ENCODE data around the gene NDUFB4. TPM values are rescaled to one million over a fixed set of nuclear protein-coding genes. Genes with fewer than 3 reads are reported as not detected.

The NDUFB4 gene
- total and polyA plus RNA-seq, 9 of the 15 experiments (the other 6 are each of a cell fraction or from before 2014, with no cell fraction given) = 124 to 670 (median 227) TPM

- TF ChIP-seq FOXJ2 (tag; IDR thresholded peaks at IDR 0.05) (peak; percentile 98), ZNF324 (CRISPR knock-in tag; IDR thresholded peaks at IDR 0.05) (no peak), ZNF57 (CRISPR knock-in tag; IDR thresholded peaks at IDR 0.05) (no peak), SIN3A (IDR thresholded peaks at IDR 0.05; ENCODE audit: borderline replicate concordance in 2 of 2, control insufficient read depth in 1 of 2, low read depth in 2 of 2, low read length in 2 of 2) (0 out of 4 replicates have a peak, but pooled peaks of 1 of the 2 experiments have one; percentile 39), JUNB (CRISPR knock-in tag; conservative IDR thresholded peaks at IDR 0.05) (no peak), CHD1 (IDR thresholded peaks at IDR 0.05; ENCODE audit: low read length) (no peak), FUS (optimal IDR thresholded peaks at IDR 0.05; ENCODE audit: low read depth, low read length) (no peak), ZBTB2 (IDR thresholded peaks at IDR 0.05) (no peak), HMG20B (CRISPR knock-in tag; IDR thresholded peaks at IDR 0.05) (no peak), ZNF311 (CRISPR knock-in tag; IDR thresholded peaks at IDR 0.05) (no peak), UBTF (IDR thresholded peaks at IDR 0.05; ENCODE audit: borderline replicate concordance in 1 of 2, low read depth in 2 of 2, low read length in 2 of 2) (no peak), MCM7 (IDR thresholded peaks at IDR 0.05) (no peak), PBX2 (CRISPR knock-in tag; IDR thresholded peaks at IDR 0.05; ENCODE audit: low read depth) (no peak), PBX2 (tag; conservative IDR thresholded peaks at IDR 0.05; ENCODE audit: low read depth) (no peak), HNRNPUL1 (IDR thresholded peaks at IDR 0.05; ENCODE audit: low read length) (no peak), ZBTB17 (CRISPR knock-in tag; IDR thresholded peaks at IDR 0.05) (no peak), CBX3 (IDR thresholded peaks at IDR 0.05; ENCODE audit: borderline replicate concordance in 1 of 2, low read length in 2 of 2) (no peak), TBP (optimal IDR thresholded peaks at IDR 0.05; ENCODE audit: low read depth, low read length) (peak; percentile 13), CBX8 (IDR thresholded peaks at IDR 0.05; ENCODE audit: borderline replicate concordance, extremely low read depth, low read depth, low read length, poor library complexity, severe bottlenecking) (no peak), ERF (CRISPR knock-in tag; IDR thresholded peaks at IDR 0.05) (no peak)
These were observed 37.3 kb upstream of the NDUFB4 start (continued) for GRCh38 chr3:120558771-120559241.

Data from K562 (cell line).